SK-N-SH (cell line): ENCODE results near the gene FIZ1. TPM values are rescaled to one million over a fixed set of nuclear protein-coding genes. Genes with fewer than 3 reads are reported as not detected.

Experiments
- CTCF ChIA-PET: fragments of 300-600, 350-600 bp; formaldehyde crosslinking; extraction: SDS; loops from one replicate; lab custom pipeline; 2021; lab: Yijun Ruan, JAX
- POLR2A ChIA-PET: fragments of 350-600 bp; sonication (Branson Sonifier 250); formaldehyde crosslinking; extraction: SDS; loops from one replicate; lab custom pipeline; 2020; ENCODE audit warnings: antibody characterized with exemption, inconsistent platforms; lab: Yijun Ruan, JAX
- DNase-seq: peaks from one replicate; pipeline ENCODE4 v3.0.0; 2012
- H2AFZ ChIP-seq: fragments of 200-600 bp; sonication (generic); 2 replicates; pipeline ENCODE4 v1.8.1; 2016; ENCODE audit warnings: antibody characterized with exemption, mild to moderate bottlenecking, low read depth
- H3F3A ChIP-seq: fragments of 200-600 bp; sonication (generic); replicated peaks from 2 replicates; pipeline ENCODE3; 2016; ENCODE audit warnings: antibody characterized with exemption, mild to moderate bottlenecking; ENCODE audit not compliant: insufficient read depth
- H3K27ac ChIP-seq, 2 experiments: fragments of 200-500 bp in 1 of 2; fragments of 200-600 bp in 1 of 2; sonication (Bioruptor generic) in 1 of 2; sonication (generic), shearing (Covaris generic) in 1 of 2; 2 replicates each; pipeline versions ENCODE4 v1.5.1 to v1.6.1; 2014 to 2016; ENCODE audit warnings: low read depth in 2 of 2, inconsistent platforms in 1 of 2, low read length in 1 of 2, mild to moderate bottlenecking in 1 of 2, mixed read lengths in 1 of 2
- H3K27me3 ChIP-seq: fragments of 200-600 bp; sonication (generic), shearing (Covaris generic); 2 replicates; pipeline ENCODE4 v1.6.1; 2016; ENCODE audit warnings: mixed run types; ENCODE audit not compliant: insufficient read depth
- H3K36me3 ChIP-seq, 2 experiments: fragments of 200-500 bp in 1 of 2; fragments of 200-600 bp in 1 of 2; sonication (Bioruptor generic) in 1 of 2; sonication (generic) in 1 of 2; replicated peaks in 1 of 2; 2 replicates each; pipeline versions ENCODE3 to v1.5.1; 2014 to 2016; ENCODE audit warnings: low read length in 1 of 2, mild to moderate bottlenecking in 1 of 2; ENCODE audit not compliant: insufficient read depth in 2 of 2, control insufficient read depth in 1 of 2
- H3K4me1 ChIP-seq, 2 experiments: fragments of 200-500 bp in 1 of 2; fragments of 200-600 bp in 1 of 2; sonication (Bioruptor generic) in 1 of 2; sonication (generic), shearing (Covaris generic) in 1 of 2; 2 replicates each; pipeline versions ENCODE4 v1.5.1 to v1.6.1; 2014 to 2016; ENCODE audit warnings: low read depth in 1 of 2, low read length in 1 of 2, mixed run types in 1 of 2; ENCODE audit not compliant: insufficient read depth in 2 of 2, control insufficient read depth in 1 of 2
- H3K4me2 ChIP-seq: fragments of 200-600 bp; sonication (generic), shearing (Covaris generic); 2 replicates; pipeline ENCODE4 v1.6.1; 2017; ENCODE audit warnings: mixed run types
- H3K4me3 ChIP-seq, 2 experiments: fragments of 200-500 bp in 1 of 2; fragments of 200-600 bp in 1 of 2; sonication (Bioruptor generic) in 1 of 2; sonication (generic), shearing (Covaris generic) in 1 of 2; 2 replicates each; pipeline versions ENCODE4 v1.5.1 to v1.8.1; 2014 to 2016; ENCODE audit warnings: low read depth in 2 of 2, inconsistent platforms in 1 of 2, low read length in 1 of 2, mild to moderate bottlenecking in 1 of 2, mixed read lengths in 1 of 2, moderate library complexity in 1 of 2
- H3K79me2 ChIP-seq: fragments of 200-600 bp; sonication (generic); 2 replicates; pipeline ENCODE4 v1.8.1; 2017; ENCODE audit warnings: mild to moderate bottlenecking; ENCODE audit not compliant: insufficient read depth
- H3K9ac ChIP-seq: fragments of 200-600 bp; sonication (generic); 2 replicates; pipeline ENCODE4 v1.6.1; 2017; ENCODE audit warnings: mixed run types
- H3K9me2 ChIP-seq: fragments of 200-600 bp; sonication (generic); 2 replicates; pipeline ENCODE4 v1.6.1; 2017; ENCODE audit warnings: mixed run types
- H3K9me3 ChIP-seq: fragments of 200-600 bp; sonication (generic); 2 replicates; pipeline ENCODE4 v1.6.1; 2017; ENCODE audit warnings: mixed run types, mild to moderate bottlenecking, moderate library complexity
- H4K20me1 ChIP-seq: fragments of 200-600 bp; sonication (generic); 2 replicates; pipeline ENCODE4 v1.6.1; 2017; ENCODE audit warnings: mild to moderate bottlenecking, mixed run types; ENCODE audit not compliant: insufficient read depth
- ELF1 ChIP-seq: IDR thresholded peaks from 2 replicates; pipeline ENCODE4 v1.4.0; 2012
- EP300 ChIP-seq, 2 experiments: IDR thresholded peaks; 2 replicates each; pipeline versions ENCODE4 v1.4.0 to v1.6.1; 2012; ENCODE audit warnings: borderline replicate concordance in 1 of 2, low read depth in 1 of 2, low read length in 1 of 2
- EZH2phosphoT487 ChIP-seq: fragments of 200-600 bp; sonication (generic); IDR thresholded peaks from 2 replicates; pipeline ENCODE4 v1.6.1; 2017; ENCODE audit warnings: low read depth, mixed run types, mild to moderate bottlenecking, antibody characterized with exemption, moderate library complexity, borderline replicate concordance
- IRF3 ChIP-seq: fragments of 150-350 bp; IDR thresholded peaks from 2 replicates; pipeline ENCODE4 v1.6.1; 2016; ENCODE audit warnings: mild to moderate bottlenecking, low read depth, low read length
- JUND ChIP-seq: IDR thresholded peaks from 2 replicates; pipeline ENCODE4 v1.4.0; 2012
- MAX ChIP-seq: IDR thresholded peaks from 2 replicates; pipeline ENCODE4 v1.4.0; 2012; ENCODE audit warnings: low read depth
- MXI1 ChIP-seq: IDR thresholded peaks from 2 replicates; pipeline ENCODE4 v1.6.1; 2012; ENCODE audit warnings: mild to moderate bottlenecking, low read depth, low read length, improper control_type of control experiment
- NFIC ChIP-seq: IDR thresholded peaks from 2 replicates; pipeline ENCODE4 v1.4.0; 2012; ENCODE audit warnings: borderline replicate concordance
- NRF1 ChIP-seq: IDR thresholded peaks from 2 replicates; pipeline ENCODE4 v1.6.1; 2012; ENCODE audit warnings: low read depth, mild to moderate bottlenecking, low read length
- POLR2AphosphoS5 ChIP-seq: IDR thresholded peaks from 2 replicates; pipeline ENCODE4 v1.6.1; 2012; ENCODE audit warnings: low read depth, low read length
- RAD21 ChIP-seq: IDR thresholded peaks from 2 replicates; pipeline ENCODE4 v1.6.1; 2012; ENCODE audit warnings: mild to moderate bottlenecking, low read length
- RCOR1 ChIP-seq: fragments of 150-350 bp; IDR thresholded peaks from 2 replicates; pipeline ENCODE4 v1.6.1; 2017; ENCODE audit warnings: antibody characterized with exemption, low read length
- RFX5 ChIP-seq: IDR thresholded peaks from 2 replicates; pipeline ENCODE4 v1.6.1; 2012; ENCODE audit warnings: mild to moderate bottlenecking, improper control_type of control experiment, low read length
- RXRA ChIP-seq: IDR thresholded peaks from 2 replicates; pipeline ENCODE4 v1.4.0; 2012; ENCODE audit warnings: low read depth, mild to moderate bottlenecking, borderline replicate concordance
- TAF1 ChIP-seq: IDR thresholded peaks from 2 replicates; pipeline ENCODE4 v1.6.1; 2012; ENCODE audit warnings: low read depth, mild to moderate bottlenecking, low read length, moderate library complexity, borderline replicate concordance
- TCF12 ChIP-seq: IDR thresholded peaks from 2 replicates; pipeline ENCODE4 v1.4.0; 2012
- TEAD4 ChIP-seq: IDR thresholded peaks from 2 replicates; pipeline ENCODE4 v1.4.0; 2012; ENCODE audit warnings: mild to moderate bottlenecking, borderline replicate concordance; ENCODE audit not compliant: insufficient read depth
- USF2 ChIP-seq: fragments of 150-350 bp; IDR thresholded peaks from 2 replicates; pipeline ENCODE4 v1.6.1; 2017; ENCODE audit warnings: antibody characterized with exemption, low read length, low read depth, borderline replicate concordance
- YY1 ChIP-seq: IDR thresholded peaks from 2 replicates; pipeline ENCODE4 v1.4.0; 2012; ENCODE audit warnings: low read depth, mild to moderate bottlenecking
- ZBTB33 ChIP-seq: IDR thresholded peaks from 2 replicates; pipeline ENCODE4 v1.4.0; 2012; ENCODE audit warnings: low read depth, borderline replicate concordance
- WGBS: methylation state at CpG from one replicate; pipeline ENCODE4 v1.1.6; 2017; ENCODE audit warnings: low lambda C conversion rate; 5-methylcytosine and 5-hydroxymethylcytosine counted together
- polyA plus RNA-seq, 3 experiments: library from polyadenylated mRNA; depleted of rRNA; stranded (reverse); fragments of >200 nt; gene quantifications; 2 replicates each; pipeline ENCODE4 v1.2.3, GENCODE V29; 2012

The FIZ1 gene
- polyA plus RNA-seq, 1 of the 3 experiments (the other 2 are of a cell fraction) = 5.7 TPM

GRCh38 chr19:55602104-55603001, 3.0 kb upstream of the FIZ1 start:
- DNase-seq = no peak
- no peaks in the 10 kb centered on the region for H3K9me2 ChIP-seq
- no peak overlapping the region for H2AFZ ChIP-seq
- WGBS = 98% methylated on average over 44 of the region's 60 CpGs
- H3K4me2 ChIP-seq = no peak overlapping the region
- H3K36me3 ChIP-seq = peaks cover 0 to 2% of the 10 kb centered on the region in 2 experiments
- ChIA-PET POLR2A (no interaction called here), CTCF (interaction anchor here (1.8 kb wide), 1 partner anchor 461 kb away, joined by 5 read pairs; no protein-coding TSS in a partner anchor)
- peaks cover 8% of the 10 kb centered on the region; the same call in 1 of the 2 replicates for H4K20me1 ChIP-seq
- no peak overlapping the region for H3K4me3 ChIP-seq
- no peaks in the 10 kb centered on the region for H3K9me3 ChIP-seq
- no peaks in the 10 kb centered on the region for H3K27me3 ChIP-seq
- peaks cover 9 to 24% of the 10 kb centered on the region in 2 experiments; a peak in 3 of 4 replicates for H3K4me1 ChIP-seq
- peaks cover 36% of the 10 kb centered on the region for H3K79me2 ChIP-seq
- H3K9ac ChIP-seq = no peak overlapping the region
- H3K27ac ChIP-seq = peak overlapping the region in 1 of 2 experiments; percentile 98; a peak in 1 of 4 replicates
- no peak for TF ChIP-seq ZBTB33
- TF ChIP-seq RFX5 = no peak
- TF ChIP-seq NFIC = no peak
- no peak for TF ChIP-seq TEAD4
- TF ChIP-seq NRF1 = no peak
- no peak for TF ChIP-seq TCF12
- no peak for TF ChIP-seq RXRA
- no peak for TF ChIP-seq MAX
- no peak for TF ChIP-seq RAD21
- no peak for TF ChIP-seq IRF3
- no peak for TF ChIP-seq EZH2phosphoT487
- no peak for TF ChIP-seq POLR2AphosphoS5
- TF ChIP-seq ELF1 = no peak
- no peak for TF ChIP-seq TAF1
- TF ChIP-seq EP300 (IDR thresholded peaks at IDR 0.05; ENCODE audit: borderline replicate concordance in 1 of 2, low read depth in 1 of 2, low read length in 1 of 2) = no peak
- TF ChIP-seq RCOR1 = no peak
- no peak for TF ChIP-seq JUND
- TF ChIP-seq YY1 = no peak
- no peak for TF ChIP-seq MXI1
- TF ChIP-seq USF2 = no peak
- H3F3A ChIP-seq = peaks cover 30% of the 10 kb centered on the region
